Central memory CD4-positive, alpha-beta T cell (primary cell): ENCODE measurements around the gene GRHL1.
"Not testable (repeated sequence)": the region's sequence is repeated elsewhere in the genome, so short reads cannot be mapped to it uniquely, and the experiment has no call there.

Source experiments
- DNase-seq: peaks from one replicate; pipeline ENCODE4 v3.0.0; 2022

Gene GRHL1

DNA sequence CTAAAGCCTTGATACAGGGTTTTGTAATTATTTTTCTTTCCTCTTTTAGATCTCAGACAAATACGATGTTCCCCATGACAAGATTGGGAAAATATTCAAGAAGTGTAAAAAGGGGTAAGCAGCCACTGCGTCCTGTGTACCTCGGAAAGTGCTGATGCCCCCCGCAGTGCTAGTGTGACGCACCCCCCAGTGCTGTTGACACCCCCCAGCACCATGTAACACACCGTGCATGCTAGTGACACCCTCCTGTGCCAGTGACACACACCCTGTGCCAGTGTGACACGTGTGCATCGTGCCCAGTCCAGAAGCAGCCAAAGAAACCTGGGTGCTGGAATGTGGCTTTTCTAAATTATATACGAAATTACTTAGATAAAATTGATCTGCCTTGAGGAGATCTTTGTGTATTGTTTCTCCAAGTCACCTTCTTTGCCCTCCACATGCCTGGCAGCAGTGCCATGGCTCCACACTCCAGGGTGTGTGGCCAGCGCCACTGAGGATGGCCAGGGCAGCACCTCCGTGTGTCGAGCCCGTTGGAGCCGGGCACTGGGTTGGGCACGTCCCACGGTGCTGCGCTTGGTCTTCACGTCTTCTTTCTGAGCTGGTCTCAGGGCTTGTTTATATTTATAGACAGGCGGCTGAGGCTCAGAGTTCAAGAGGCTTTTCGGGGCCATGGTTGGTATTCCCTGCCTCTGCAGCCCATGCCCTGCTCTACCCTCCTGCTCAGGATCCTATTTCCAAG, 47.6 kb downstream of the GRHL1 start:
- no peak for DNase-seq

- DNase-seq: no peak
These were observed 48.2 kb downstream of the GRHL1 start for GRCh38 chr2:9999693-10000092.

DNA sequence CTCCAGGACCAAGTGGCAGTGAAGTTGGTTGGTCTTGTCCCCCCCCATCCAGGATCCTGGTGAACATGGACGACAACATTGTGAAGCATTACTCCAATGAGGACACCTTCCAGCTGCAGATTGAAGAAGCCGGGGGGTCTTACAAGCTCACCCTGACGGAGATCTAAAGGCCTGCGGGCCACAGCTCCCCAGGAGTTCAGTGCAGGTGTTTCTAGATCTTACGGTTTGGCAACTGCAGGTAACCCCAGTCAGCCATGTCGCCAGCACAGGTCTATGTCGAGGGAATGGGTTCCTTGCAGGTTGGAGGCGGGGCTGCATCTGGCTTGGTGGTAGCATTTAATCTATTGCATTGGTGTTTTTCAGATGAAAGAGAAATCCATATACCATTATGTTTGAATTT, 49.0 kb downstream of the GRHL1 start:
- no peak for DNase-seq

DNA sequence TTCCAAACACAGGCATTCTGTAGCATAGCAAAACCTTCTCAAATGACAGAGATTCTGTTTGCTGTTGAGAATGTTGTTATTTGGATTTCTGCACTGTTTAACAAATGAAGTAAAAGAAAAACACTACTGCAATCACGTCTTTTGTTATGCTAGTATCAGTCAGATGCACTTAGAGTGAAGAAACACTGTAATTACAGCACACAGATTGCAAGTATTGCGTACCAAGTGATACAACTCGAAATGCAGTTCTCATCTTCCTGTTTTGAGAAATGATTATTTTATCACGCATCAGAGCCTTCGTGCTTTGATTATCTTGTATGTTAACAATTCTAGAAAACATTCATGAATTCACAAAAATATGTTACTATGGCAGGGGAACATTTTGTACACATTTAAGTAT, 50.1 kb downstream of the GRHL1 start:
- no peak for DNase-seq

DNA sequence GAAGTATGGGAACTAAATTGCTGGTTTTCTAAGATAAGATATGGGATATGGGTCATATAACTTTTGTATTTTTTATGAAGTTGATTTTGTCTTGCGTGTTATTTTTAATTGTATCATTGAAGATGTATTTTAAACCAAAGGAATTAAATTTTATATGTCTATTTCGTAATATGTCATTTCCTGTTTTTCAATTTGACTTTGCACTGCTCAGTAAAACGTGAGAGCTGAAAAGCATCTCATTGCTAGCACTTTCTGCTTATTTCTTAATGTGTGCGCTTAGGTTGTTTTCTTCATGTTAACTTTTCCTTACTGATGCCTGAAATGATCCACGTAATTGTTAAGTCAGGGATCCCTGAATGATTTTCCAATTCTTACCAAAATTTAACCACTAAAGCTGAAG, 50.6 kb downstream of the GRHL1 start:
- no peak for DNase-seq

- DNase-seq: no peak
These were observed 51.2 kb downstream of the GRHL1 start for GRCh38 chr2:10002681-10003080.

- DNase-seq: no peak
These were observed 52.0 kb downstream of the GRHL1 start for GRCh38 chr2:10003206-10004125.

DNA sequence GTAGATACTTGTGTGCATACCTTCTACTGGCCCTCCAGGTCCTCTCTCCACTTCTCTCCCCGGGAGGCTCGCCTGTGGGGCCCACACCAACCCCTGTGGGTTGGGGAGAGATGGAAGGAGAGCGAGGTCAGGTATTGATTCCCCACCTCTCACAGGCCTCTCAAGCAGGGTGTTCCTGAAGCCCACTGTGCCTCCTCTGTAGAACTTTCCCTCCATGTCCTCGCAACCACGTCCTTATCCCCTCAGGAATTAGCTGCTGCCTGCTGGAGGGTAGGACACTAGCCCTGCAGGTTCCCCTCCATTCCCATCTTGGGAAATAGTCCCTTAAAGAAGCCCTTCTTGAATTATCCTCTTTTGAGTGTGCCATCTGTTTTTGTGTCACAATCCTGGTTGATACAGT, 52.9 kb downstream of the GRHL1 start:
- no peak for DNase-seq

GRCh38 chr2:10004836-10005235, 53.3 kb downstream of the GRHL1 start:
- no peak for DNase-seq

GRCh38 chr2:10005461-10006235, 54.2 kb downstream of the GRHL1 start:
- no peak for DNase-seq

GRCh38 chr2:10006236-10007161, 55.0 kb downstream of the GRHL1 start:
- no peak for DNase-seq

DNA sequence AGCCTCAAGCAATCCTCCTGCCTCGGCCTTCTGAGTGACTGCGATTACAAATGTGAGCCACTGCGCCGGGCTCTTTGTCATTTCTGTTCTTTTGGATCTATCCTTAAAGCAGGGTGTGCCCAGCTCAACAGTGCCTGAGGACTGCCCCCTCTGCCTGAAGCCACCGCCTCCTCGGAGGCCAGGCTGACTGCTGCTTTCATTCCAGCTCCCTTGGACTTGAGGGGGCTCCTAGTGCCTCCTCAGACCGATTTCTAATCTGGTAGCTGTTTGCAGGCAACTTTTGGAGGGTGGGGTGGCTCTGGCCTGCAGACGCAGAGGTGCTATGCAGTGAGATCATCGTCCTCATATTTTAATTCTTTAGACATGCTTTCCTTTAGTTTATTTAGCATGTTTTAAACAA, 55.9 kb downstream of the GRHL1 start:
- no peak for DNase-seq

DNA sequence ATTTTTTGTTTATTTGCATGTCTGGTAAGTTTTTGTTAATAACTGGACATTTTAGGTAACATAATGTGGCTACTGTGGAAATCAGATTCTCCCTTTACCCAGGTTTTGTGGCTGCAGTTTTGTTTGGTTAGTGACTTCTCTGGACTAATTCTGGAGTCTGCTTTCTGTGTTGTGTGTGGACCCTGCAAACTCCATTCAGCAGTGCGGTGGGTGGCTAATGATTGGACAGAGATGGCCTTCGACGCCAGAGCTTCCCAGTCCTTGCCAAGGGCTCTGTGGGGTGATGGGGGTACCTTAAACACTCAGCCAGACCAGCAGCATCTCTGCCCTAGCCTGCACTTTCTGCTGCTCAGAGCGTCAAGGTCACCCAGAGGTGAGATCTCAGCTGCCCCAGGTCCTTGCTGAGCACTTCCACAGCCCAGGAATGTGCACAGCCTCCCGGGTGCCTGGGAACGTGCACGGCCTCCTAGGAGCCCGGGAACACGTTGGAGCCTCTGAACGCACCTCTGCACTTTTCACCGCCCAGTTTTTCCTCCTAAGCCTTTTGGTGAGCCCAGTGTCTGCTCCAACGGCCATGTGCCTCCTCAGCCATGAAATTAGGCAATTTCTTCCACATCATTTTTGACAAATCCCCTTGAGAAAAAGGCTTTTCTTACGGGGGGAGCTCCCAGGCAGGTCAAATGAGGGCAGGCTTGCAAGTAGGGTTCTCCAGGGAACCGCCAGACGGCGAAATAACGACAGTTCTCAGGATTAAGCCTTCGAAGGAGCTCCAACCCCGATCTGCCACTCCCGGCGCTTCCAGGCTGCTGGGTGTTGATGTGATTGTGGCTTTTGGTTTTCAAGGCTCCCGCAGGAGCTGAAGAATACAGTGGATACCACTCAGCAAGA, 56.7 kb downstream of the GRHL1 start:
- no peak for DNase-seq

GRCh38 chr2:10008809-10009176, 57.3 kb downstream of the GRHL1 start:
- DNase-seq: no peak

DNA sequence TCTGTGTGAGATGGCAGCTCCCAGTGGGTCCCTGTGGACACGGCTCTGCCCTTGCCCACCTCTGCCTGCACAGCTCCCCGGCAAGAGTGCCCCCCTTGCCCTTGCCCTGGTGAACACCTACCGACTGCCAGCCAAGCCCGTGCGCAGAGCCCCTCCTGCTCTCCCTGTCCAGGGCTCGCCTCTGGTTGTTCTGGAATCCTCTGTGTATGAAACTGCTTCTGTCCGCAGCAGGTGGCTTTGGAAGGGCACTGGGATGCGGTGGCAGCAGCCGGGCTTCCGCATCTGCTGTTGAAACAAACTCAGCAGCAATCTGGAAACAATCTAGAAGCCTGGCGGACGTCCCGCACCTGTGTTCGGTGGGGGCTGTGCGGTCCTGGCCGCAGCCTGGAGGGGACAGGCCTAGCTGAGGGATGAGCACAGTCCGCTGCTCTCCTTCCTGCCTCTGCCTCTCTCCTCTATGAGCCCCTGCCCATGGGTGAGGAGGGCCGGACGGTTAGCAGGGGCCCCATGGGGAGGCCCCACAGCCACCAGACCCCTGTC, 57.8 kb downstream of the GRHL1 start:
- DNase-seq: no peak

DNA sequence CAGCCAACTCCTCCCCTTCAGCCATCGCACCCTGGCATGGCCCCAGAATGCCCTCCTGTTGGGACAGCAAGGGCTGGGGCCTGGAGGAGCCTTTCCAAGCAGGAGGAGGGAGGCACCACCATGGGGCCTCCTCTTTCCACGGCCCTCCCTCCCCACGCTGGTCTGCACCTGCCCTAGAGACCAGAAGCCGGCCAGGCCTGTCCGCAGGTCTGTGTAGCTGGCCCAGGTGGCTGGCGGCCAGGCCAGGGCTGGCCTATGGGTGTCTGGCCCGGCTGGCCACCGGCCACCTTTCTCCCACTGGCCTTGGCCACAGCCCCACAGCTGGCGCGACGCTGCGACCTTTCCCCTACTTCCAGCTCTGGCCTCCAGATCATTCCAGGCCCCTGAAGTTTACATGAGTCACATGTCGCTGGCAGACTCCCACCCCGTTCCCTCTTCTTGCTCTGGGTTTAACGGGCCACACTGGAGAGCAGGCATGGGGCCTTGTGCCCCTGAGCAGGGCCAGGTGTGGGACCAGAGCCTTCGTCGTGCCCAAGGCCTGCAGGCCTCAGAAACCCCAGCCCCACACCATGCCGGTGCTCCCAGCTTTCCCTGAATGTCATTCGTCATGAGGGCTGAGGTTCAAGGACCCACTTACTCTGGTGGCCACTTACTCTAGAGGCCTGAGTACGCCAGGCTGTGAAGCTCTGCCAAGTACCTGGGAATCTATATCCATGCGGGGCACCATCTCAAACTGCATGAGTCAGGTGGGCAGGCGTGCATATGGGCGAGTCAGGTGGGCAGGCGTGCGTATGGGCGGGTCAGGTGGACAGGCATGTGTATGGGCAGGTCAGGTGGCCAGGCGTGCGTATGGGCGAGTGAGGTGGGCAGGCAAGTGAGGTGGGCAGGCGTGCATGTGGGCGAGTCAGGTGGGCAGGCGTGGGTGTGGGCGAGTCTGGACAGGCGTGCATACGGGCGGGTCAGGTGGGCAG, 58.6 kb downstream of the GRHL1 start:
- DNase-seq: no peak

DNA sequence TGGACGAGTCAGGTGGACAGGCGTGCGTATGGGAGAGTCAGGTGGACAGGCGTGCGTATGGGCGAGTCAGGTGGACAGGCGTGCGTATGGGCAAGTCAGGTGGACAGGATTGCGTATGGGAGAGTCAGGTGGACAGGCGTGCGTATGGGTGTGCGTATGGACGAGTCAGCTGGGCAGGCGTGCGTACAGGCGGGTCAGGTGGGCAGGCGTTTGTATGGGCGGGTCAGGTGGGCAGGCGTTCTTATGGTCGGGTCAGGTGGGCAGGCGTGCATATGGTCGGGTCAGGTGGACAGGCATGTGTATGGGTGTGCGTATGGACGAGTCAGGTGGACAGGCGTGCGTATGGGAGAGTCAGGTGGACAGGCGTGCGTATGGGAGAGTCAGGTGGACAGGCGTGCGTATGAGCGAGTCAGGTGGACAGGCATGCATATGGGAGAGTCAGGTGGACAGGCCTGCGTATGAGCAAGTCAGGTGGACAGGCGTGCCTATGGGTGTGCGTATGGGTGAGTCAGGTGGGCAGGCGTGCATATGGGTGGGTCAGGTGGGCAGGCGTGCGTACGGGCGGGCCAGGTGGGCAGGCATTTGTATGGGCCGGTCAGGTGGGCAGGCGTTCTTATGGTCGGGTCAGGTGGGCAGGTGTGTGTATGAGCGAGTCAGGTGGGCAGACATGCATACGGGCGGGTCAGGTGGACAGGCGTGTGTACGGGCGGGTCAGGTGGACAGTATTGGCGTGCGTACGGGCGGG, 59.5 kb downstream of the GRHL1 start:
- DNase-seq: not testable (repeated sequence)

DNA sequence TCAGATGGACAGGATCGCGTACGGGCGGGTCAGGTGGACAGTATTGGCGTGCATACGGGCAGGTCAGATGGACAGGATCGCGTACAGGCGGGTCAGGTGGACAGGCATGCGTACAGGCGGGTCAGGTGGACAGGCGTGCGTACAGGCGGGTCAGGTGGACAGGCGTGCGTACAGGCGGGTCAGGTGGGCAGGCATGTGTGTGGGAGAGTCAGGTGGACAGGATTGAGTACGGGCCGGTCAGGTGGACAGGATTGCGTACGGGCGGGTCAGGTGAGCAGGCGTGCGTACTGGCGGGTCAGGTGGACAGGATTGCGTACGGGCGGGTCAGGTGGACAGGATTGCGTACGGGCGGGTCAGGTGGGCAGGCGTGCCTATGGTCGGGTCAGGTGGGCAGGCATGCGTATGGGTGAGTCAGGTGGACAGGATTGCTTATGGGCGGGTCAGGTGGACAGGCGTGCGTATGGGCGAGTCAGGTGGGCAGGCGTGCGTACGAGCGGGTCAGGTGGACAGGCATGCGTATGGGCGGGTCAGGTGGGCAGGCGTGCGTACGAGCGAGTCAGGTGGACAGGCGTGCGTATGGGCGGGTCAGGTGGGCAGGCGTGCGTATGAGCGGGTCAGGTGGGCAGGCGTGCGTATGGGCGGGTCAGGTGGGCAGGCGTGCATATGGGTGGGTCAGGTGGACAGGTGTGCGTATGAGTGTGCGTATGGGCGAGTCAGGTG, 60.3 kb downstream of the GRHL1 start:
- DNase-seq: not testable (repeated sequence)
